HG03108 (cell line): ENCODE measurements around the gene SEL1L3.

Source experiments
- ATAC-seq: cut with Tn5 transposase; IDR thresholded peaks from one replicate; pipeline ENCODE4 v1.9.1; 2021; ENCODE audit warnings: moderate library complexity; ENCODE audit not compliant: unreplicated experiment

Gene SEL1L3

DNA sequence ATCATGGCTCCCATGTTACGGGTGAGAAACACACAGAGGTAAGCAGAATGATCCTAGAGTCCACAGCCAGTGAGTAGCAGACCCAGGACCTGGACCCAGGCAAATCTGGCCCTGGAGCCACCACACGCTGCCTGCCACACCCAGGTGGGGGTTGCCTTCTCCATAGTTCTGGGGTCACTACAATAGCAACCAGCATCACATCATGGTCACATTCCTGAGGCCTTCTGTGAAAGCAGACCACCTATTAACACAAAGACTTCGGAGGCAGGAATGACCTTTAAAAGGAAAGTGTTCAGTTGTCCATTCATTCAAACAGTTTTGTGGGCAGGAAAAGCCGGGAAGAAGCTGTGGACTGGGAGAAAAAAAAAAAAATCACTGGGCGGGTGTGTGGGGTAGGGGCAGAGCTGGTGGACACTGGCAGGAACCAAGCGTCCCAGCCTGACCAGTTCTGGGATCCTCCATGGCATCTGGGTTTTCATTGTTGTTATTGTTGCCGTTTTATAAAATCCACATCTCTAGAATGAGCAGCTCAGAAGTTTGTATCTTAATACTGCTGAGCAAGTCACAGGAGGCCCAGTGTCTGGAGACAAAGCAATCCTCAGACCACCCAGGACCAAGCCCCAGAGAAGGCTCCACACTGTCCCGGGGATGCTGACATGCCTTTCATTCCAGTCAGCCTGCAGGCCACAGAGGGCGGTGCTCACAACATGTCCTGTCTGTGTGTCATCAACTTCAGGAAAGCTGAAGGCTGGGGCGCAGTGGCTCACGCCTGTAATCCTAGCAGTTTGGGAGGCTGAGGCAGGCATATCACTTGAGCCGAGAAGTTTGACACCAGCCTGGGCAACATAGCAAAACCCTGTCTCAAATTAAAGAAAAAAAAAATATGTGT, 67.0 kb downstream of the SEL1L3 start:
- ATAC-seq: no peak

DNA sequence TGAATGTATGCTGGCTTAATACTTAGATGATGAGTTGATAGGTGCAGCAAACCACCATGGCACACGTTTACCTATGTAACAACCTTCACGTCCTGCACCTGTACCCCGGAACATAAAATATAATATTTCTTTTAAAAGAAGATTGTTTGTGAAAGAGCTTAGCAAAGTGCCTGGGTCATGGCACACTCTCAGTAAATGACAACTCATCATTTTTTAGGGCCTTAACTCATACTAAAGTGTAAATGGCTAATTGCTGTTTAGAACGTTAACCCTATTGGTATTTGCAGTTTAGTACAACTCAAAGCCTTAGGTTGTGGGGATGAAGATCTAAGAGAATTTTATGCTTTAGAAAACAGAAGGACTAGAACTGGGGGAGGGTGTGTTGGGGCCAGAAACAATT, 67.7 kb downstream of the SEL1L3 start:
- ATAC-seq: no peak

DNA sequence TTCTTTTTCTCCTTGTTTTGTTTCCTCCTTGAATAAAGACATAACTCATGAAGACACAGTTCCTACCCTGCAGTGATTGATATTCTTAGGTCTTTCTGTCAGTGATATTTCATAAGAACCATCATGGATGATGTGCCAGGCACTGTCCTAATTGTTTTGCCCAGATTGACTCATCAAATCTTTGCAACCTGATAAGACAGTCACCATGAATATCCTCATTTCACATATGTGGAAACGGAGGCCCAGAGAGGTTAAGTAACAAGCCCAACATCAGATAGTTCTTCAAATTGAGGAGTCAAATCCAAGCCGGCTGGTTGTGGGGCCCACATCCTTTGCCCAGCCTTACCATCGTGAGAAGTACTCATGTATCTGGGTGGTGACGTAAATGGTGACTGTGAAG, 69.9 kb downstream of the SEL1L3 start:
- no peak for ATAC-seq

DNA sequence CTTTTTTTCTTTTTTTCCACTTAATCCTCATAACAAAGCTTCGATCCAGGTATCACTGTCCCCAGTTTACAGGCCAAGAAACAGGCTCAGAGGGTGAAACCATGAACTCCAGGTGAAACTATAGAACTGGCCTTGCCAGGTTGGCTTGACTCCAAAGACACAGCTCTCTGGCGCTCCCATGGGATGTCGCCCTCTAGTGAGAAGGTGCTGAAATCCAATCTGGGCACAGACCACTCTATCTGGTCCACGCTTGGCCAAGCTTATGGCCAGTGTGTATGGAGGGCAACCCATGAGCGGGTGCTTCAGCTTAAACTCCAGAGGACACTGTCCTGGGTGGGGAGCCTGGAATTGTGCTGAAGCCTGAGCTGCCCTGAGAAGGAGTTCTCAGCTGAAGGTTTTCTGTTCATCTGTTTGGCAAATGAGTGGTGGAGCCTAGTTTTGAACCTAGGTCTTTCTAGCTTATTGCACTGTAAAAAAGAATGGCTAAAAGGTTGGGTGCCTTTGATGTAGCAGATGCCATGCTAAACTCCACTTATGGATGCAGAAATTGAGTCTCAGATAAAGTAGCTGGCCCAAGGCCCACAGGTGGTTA, 70.5 kb downstream of the SEL1L3 start:
- ATAC-seq: no peak

DNA sequence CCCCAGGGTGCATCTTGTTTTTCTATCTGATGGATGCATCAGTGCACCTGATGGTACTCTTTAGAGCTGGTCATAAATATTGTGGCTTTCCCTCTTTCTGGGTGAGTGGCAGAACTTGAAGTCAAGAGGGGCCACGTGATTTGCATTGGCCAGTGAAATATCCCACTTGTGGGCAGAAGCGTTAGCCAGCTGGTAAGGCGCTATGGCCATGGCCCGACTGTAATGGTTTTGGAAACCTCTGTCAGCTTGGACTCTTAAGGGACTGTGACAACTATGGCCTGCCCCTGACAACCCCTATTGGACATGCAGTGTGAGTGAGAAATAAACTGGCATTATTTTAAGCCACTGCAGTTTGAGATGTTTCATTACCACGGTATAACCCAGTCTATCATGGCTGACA, 72.8 kb downstream of the SEL1L3 start:
- no peak for ATAC-seq

DNA sequence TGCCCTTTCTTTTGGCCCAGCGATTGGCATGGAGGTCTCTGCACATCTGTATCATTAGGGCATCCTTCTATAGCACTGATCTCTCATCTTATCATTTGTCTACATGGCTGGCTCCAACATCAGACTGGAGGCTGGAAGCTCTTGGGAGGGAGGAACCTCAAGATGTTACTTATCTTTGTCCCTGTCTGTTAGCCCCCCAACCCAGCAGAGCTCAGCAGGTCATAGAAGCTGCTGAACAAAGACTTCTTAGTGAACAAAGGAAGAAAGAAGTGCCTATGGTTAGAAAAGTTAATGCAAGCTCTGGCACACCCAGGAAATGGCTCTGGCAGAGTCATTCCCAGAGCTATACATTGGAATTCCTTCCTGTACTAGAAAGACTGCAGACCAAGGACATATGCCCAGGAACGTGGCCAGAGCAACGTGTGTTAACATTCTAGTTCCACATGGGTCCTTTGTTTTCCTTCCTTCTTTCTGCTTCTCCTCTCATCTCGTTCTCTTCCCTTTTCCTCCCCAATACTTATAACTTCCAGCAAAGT, 74.0 kb downstream of the SEL1L3 start:
- ATAC-seq: no peak

DNA sequence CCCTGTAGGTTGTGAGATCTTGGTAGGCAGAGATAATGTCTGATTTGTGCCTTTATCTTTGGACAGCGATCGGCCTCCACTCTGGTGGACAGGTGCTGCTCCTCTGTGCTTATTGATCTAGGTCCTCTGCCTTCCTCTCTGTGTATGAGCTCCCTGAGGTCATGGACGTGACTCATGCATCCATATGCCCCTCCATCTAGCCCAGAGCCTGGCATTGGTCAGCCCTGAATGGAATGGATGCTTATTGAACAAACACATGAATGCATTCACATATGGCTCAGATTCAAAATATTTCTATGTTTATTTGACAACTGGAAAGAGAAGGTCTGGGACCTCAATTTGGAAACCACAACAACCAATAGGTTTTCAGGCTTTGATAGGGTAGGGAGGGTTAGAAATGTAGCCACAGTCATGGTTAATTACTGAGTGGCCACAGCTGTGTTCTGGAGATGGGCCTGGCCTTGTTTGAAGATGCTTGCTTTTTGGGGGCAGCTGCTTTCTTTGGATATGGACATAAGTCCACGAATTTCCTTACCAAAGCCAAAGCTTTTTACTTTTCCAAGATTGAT, 76.2 kb downstream of the SEL1L3 start:
- no peak for ATAC-seq

DNA sequence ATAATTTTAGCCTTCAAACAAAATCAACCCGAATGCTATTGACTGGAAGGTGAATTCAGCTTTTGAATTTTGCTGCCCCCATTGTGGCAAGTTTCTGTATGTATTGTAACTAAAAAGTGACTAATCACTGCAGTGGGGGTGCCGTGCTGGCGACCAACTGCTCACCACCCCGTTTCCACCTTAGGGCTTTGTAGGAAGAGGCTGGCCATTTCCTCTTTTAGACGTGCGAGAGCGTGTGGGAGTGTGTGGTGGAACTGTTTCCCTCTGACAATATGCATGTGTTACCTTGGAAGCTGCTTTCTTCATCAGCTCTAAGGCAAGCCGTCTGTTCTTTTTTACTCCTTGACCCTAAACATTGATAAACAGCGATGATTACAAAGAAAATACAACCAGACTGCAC, 78.8 kb downstream of the SEL1L3 start:
- ATAC-seq: no peak

DNA sequence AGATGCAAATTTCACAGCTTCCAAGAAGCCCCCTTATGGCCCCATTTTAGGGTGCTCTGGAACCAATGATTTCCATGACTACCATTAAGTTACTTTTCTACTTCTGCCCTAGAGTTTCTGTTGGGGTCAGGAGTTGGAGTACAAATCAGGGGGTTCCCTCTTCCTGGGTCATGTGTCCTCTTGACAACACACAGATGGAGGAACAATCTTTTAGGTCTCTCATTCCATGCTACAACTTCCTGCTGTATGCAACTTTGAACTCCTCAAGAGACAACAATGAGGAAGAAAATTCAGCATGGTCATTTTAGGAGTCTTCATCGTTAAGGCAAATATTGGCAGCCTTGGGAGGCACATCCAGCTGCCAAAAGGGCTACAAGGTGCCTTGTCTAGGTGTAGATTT, 79.7 kb downstream of the SEL1L3 start:
- no peak for ATAC-seq

DNA sequence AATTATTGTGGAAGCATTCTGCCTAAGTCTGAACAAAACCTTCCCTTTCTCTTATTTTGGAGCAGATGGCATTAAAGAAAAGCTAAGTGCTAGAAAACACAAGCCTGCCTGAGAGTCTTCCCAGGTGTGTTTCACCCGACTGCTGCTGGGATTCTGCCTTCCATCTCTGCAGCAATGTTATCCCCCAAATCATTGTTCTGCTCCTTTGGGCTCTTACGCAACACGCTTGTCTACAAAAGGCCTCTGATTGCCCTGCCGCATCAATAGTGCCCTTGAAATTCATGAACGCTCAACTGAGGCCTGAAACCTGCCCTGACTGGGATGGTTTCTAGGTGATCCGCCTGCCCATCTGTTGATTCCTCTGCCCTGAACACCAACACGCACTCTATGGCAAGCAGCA, 80.3 kb downstream of the SEL1L3 start:
- ATAC-seq: no peak

DNA sequence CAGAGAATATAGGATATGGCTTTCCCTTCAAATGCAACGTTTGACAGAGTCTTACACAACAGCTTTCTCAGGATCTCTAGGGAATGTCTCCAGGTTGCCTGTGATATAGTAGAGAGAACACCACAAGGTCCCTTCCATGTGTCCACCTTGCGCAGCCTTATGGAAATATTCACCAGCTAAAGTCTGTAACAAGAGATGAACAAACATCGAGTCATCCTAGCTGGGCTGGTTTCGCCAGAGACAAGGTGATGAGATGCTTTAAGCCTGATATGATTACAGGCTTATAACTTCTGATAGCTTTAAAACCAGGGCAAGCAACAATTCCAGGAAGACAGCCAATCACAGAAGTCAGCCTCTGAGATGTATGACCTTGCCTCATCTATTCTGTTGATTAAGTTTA, 83.8 kb downstream of the SEL1L3 start:
- ATAC-seq: no peak

DNA sequence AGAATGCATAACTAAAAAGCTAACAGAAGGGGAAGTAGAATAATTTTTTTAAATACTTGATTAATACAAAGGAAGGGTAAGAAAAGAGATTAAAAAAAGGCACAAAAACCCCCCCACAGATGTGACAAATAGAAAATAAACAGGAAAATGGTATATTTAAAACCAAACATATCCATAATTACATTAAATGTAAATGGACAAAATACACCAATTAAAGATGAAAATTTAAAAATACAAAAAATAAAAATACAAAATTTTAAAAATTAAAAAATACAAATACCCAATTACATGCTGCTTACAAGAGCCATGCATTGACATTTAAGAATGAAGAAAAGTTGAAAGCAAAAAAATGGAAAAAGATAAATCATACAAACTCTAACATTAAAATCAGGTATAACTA, 86.0 kb downstream of the SEL1L3 start:
- ATAC-seq: no peak

DNA sequence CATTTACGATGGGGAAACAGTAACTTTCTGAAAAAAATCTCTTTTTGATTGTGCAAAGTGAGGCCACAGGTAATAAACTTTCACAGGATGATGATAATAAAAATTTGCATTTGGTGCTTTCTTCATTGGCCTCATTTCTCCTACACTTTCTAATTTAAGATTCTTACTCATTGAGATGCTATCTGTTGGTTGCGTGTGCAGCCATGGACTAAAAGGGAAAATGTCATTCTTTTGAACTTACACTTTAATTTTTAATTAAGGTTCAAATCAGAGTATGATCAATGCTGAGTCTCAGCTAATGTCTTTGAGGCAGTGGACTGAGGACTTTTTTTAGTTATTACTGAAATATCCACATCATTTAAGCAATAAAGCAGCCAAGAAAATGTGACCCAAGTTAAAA, 87.6 kb downstream of the SEL1L3 start:
- ATAC-seq: no peak

DNA sequence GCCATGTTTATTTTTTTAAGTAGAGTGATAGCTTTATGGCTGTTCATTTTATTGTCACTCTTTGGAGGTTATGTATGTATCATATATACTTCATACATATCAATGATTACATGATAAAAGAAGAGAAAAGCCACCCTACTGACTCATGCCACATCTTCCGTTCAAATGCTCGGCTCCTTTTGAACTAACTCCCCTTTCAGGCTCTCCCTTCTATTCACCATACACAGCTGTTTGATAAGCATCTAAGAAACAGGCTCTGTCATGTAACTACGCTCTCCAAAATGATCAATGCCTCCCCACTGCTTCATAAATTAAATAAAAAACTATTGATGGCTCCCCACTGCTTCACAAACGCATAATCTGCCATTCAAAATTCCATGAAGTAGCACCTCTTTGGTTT, 89.4 kb downstream of the SEL1L3 start:
- ATAC-seq: no peak

DNA sequence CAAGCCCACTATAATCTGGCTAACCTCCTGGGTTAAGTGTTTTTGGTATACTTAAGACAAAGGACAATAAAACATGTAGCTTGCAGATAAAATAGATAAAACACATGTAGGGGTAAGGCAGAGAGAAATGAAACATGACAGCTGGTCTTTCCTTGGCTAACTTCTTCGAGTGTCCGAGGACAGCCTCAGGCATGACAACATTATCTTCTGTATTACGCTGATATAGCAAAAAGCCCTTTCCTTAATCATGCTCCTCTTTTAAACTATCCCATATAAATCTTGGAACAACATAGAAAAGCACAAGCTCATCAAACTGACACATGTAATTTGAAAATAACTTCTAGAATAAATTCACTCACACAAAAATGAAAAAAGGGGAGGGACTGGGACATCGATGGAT, 91.1 kb downstream of the SEL1L3 start:
- no peak for ATAC-seq

DNA sequence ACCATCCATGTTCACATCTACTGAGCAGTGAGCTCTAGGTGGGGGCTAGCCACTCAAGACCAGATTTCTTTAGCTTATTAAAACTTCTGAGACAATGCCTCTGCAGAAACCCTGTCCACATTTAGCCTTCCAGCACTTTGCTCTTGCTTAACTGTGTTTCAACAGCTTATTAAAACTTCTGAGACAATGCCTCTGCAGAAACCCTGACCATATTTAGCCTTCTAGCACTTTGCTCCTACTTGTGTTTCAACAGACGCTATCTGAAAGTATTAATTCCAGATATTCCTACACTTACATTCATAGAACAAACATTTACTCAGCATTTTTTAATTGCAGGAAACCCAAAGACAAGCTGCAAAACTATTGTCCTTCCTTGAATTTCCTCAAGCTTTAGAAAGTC, 91.9 kb downstream of the SEL1L3 start:
- no peak for ATAC-seq

DNA sequence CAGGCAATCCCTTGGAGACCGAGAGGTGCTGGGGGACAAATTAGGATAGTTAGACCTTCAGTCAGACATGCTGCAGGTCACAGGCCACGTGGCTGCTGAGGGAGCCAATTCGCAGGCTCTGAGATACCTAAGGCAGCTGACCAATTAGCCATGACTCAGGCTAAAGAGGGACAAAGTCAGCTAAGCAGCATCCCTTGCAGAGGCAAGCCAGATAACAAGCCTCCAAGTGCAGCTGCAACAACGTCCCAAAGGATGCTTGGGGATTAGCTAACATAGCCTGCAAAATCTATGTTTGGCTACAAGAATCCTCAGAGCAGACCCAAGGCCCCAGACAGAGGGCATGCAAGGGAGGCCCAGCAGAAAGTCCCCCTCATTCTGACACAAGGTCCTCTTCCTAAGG, 93.5 kb downstream of the SEL1L3 start:
- ATAC-seq: no peak

DNA sequence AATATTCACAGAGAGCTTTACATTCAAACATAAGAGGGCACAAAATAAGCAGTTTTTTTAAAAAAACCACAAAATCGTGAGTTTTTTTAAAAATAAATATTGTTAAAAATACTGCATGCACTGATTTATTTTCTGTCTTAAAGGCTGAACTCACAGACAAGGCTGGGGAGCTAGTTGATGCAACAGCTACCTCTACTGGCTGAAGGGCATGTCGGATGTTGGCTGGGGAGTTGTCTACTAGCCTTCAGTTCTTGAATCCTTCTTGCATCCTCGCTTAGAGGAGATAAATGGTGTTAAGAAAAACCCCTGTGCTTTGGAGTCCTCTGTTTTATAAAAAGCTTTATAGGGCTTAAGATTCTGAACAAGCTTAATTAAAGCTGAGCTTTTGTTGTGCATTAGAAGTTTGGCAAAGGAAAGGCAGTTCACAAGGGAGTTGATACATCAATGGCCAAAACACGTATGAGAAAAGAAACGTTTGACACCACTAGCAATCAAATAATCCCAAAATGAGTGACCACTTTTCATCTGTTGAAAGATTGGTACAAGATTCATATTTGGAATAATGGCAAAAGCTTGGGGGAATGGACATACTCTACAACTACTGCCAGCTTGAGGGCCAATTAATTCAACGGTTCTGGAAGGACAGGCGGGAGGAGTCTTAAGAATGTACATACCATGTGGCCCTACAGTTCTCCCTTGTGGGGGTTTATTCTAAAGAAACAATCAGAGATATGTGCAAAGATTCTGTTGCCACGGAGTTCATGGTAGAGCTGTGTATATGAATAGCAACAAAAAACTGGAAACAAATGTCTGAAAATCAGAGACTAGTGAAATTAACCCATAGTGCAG, 94.7 kb downstream of the SEL1L3 start:
- no peak for ATAC-seq

DNA sequence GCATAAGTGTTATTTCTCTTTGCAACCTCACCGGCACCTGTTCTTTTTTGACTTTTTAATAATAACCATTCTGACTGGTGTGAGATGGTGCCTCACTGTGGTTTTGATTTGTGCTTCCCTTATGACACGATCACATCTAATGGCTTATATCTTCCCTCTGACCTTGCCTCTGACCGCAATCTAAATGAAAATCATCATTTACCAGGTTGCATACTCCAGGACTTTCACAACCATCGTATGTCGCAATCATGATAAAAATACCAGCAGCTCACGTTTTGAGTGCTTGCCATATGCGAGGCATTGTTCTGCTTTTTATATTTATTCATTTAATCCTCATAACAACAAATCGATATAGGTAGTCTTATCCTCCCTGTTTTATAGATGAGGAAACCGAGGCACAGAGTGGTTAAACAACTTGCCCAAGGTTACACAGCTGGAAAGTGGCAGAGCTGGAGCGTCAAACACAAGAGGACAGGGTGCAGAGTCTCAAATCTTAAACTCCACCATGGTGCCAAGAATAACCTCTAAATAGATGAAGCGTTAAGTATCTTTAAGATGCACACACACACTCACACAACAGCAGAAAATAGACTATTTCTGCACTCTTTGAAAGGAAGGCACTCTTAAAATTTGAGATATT, 102.2 kb downstream of the SEL1L3 start:
- ATAC-seq: no peak

DNA sequence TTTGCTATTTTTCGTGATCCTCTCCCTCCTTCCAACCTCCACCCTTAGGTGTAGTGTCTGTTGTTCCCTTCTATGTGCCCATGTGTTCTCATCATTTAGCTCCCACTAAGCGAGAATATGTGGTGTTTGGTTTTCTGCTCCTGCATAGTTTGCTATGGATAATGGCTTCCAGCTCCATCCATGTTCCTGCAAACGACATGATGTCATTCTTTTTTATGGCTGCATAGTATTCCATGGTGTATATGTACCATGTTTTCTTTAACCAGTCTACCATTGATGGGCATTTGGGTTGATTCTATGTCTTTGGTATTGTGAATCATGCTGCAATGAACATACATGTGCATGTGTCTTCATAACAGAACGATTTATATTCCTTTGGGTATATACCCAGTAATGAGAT, 102.7 kb downstream of the SEL1L3 start:
- no peak for ATAC-seq

DNA sequence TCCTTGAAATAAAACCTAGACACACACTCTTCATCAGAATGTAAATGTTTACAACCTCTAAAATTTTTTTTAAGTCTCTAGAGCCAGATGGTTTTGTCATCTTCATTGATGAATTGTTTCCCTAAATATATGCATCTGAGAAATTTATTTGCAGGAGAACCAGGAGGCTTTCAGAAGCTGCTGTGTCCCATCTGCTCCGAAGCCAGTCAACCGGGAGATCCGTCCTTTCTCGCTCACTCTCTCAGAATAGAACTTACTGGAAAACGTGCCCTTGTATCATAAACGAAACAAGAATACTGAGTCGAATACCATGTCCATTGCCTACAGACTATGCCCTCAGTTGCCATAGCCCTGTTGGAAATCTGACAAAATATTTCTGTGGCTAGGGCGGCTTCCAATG, 103.7 kb downstream of the SEL1L3 start:
- no peak for ATAC-seq
